H9 (cell line): ENCODE results near the gene KRTAP19-7. TPM values are rescaled to one million over a fixed set of nuclear protein-coding genes. Genes with fewer than 3 reads are reported as not detected.

Experiments
- DNase-seq: peaks from one replicate; pipeline ENCODE4 v3.0.0-alpha.2; 2017
- H2AFZ ChIP-seq: one replicate; pipeline ENCODE4 v1.6.1; 2013; ENCODE audit warnings: mild to moderate bottlenecking, low read length, control low read depth, moderate library complexity
- H2AK5ac ChIP-seq: 2 replicates; pipeline ENCODE4 v1.6.1; 2013; ENCODE audit warnings: low read length, control low read depth, mixed read lengths; ENCODE audit not compliant: insufficient read length
- H2BK120ac ChIP-seq: one replicate; pipeline ENCODE4 v1.6.1; 2013; ENCODE audit warnings: low read depth, mild to moderate bottlenecking, low read length, control low read depth, inconsistent platforms; ENCODE audit not compliant: poor library complexity, severe bottlenecking
- H2BK12ac ChIP-seq: 2 replicates; pipeline ENCODE4 v1.6.1; 2013; ENCODE audit warnings: low read length, control low read depth, mixed read lengths, low read depth; ENCODE audit not compliant: insufficient read length
- H2BK15ac ChIP-seq: 2 replicates; pipeline ENCODE4 v1.6.1; 2013; ENCODE audit warnings: low read depth, low read length, control low read depth
- H2BK20ac ChIP-seq: one replicate; pipeline ENCODE4 v1.6.1; 2013; ENCODE audit warnings: low read depth, mild to moderate bottlenecking, low read length, control low read depth, inconsistent platforms; ENCODE audit not compliant: poor library complexity, severe bottlenecking
- H2BK5ac ChIP-seq: 2 replicates; pipeline ENCODE4 v1.6.1; 2013; ENCODE audit warnings: low read length, control low read depth, mixed read lengths; ENCODE audit not compliant: insufficient read length
- H3K14ac ChIP-seq: 2 replicates; pipeline ENCODE4 v1.6.1; 2013; ENCODE audit warnings: low read length, control low read depth; ENCODE audit not compliant: insufficient read depth
- H3K18ac ChIP-seq: 2 replicates; pipeline ENCODE4 v1.6.1; 2013; ENCODE audit warnings: low read depth, mild to moderate bottlenecking, mixed read lengths, low read length, control low read depth; ENCODE audit not compliant: insufficient read length
- H3K23ac ChIP-seq: 2 replicates; pipeline ENCODE4 v1.6.1; 2013; ENCODE audit warnings: low read length, control low read depth, mixed read lengths, low read depth; ENCODE audit not compliant: insufficient read length
- H3K23me2 ChIP-seq: 2 replicates; pipeline ENCODE4 v1.6.1; 2013; ENCODE audit warnings: low read depth, mild to moderate bottlenecking, mixed read lengths, low read length, control low read depth; ENCODE audit not compliant: insufficient read length, poor library complexity, severe bottlenecking
- H3K27ac ChIP-seq: 2 replicates; pipeline ENCODE4 v1.5.1; 2013; ENCODE audit warnings: low read length, control low read depth, mixed read lengths, low read depth; ENCODE audit not compliant: insufficient read length
- H3K27me3 ChIP-seq: 2 replicates; pipeline ENCODE4 v1.6.1; 2013; ENCODE audit warnings: low read length, control low read depth, inconsistent platforms; ENCODE audit not compliant: insufficient read depth
- H3K4ac ChIP-seq: 2 replicates; pipeline ENCODE4 v1.6.1; 2013; ENCODE audit warnings: low read depth, mild to moderate bottlenecking, control low read depth, inconsistent platforms, low read length, moderate library complexity
- H3K4me1 ChIP-seq: 2 replicates; pipeline ENCODE4 v1.6.1; 2013; ENCODE audit warnings: low read length, control low read depth, inconsistent platforms; ENCODE audit not compliant: insufficient read depth
- H3K4me2 ChIP-seq: 2 replicates; pipeline ENCODE4 v1.6.1; 2013; ENCODE audit warnings: low read length, control low read depth, mixed read lengths; ENCODE audit not compliant: insufficient read length, insufficient read depth
- H3K56ac ChIP-seq: 2 replicates; pipeline ENCODE4 v1.6.1; 2013; ENCODE audit warnings: low read depth, mild to moderate bottlenecking, mixed read lengths, low read length, control low read depth; ENCODE audit not compliant: insufficient read length
- H3K79me1 ChIP-seq: 2 replicates; pipeline ENCODE4 v1.6.1; 2013; ENCODE audit warnings: low read depth, mild to moderate bottlenecking, moderate library complexity, low read length, control low read depth, inconsistent platforms; ENCODE audit not compliant: insufficient read depth, poor library complexity, severe bottlenecking
- H3K79me2 ChIP-seq: 2 replicates; pipeline ENCODE4 v1.6.1; 2013; ENCODE audit warnings: low read length, control low read depth, inconsistent platforms; ENCODE audit not compliant: insufficient read depth
- H3K9ac ChIP-seq: 2 replicates; pipeline ENCODE4 v1.6.1; 2013; ENCODE audit warnings: low read length, control low read depth, mixed read lengths; ENCODE audit not compliant: insufficient read length; ENCODE audit errors: extremely low read depth
- H3K9me3 ChIP-seq: one replicate; pipeline ENCODE4 v1.6.1; 2013; ENCODE audit warnings: low read depth, low read length, inconsistent platforms; ENCODE audit not compliant: control insufficient read depth
- H3T11ph ChIP-seq: one replicate; pipeline ENCODE4 v1.6.1; 2013; ENCODE audit warnings: mild to moderate bottlenecking, low read length, control low read depth, inconsistent platforms
- H4K20me1 ChIP-seq: one replicate; pipeline ENCODE4 v1.6.1; 2013; ENCODE audit not compliant: control insufficient read depth, insufficient read length, insufficient read depth
- H4K5ac ChIP-seq: 2 replicates; pipeline ENCODE4 v1.6.1; 2013; ENCODE audit warnings: low read depth, mild to moderate bottlenecking, mixed read lengths, low read length, control low read depth; ENCODE audit not compliant: insufficient read length
- H4K8ac ChIP-seq: replicated peaks from 2 replicates; pipeline ENCODE4 v1.6.1; 2013; ENCODE audit warnings: low read length, control low read depth, mixed read lengths, low read depth; ENCODE audit not compliant: insufficient read length
- H4K91ac ChIP-seq: 2 replicates; pipeline ENCODE4 v1.6.1; 2013; ENCODE audit warnings: low read depth, mild to moderate bottlenecking, moderate library complexity, mixed read lengths, low read length, control low read depth; ENCODE audit not compliant: insufficient read length
- H3K27ac Mint-ChIP-seq, 3 experiments: 2 replicates in 2 of 3; 3 replicates in 1 of 3; pipeline ENCODE4 v1.8.0; 2020 to 2021; ENCODE audit warnings: mixed read lengths in 3 of 3, mild to moderate bottlenecking in 1 of 3, moderate library complexity in 1 of 3
- H3K27me3 Mint-ChIP-seq: 2 replicates; pipeline ENCODE4 v1.8.0; 2021; ENCODE audit warnings: low read depth, mild to moderate bottlenecking, moderate library complexity, mixed read lengths
- H3K36me3 Mint-ChIP-seq, 3 experiments: 2 replicates in 2 of 3; 3 replicates in 1 of 3; pipeline ENCODE4 v1.8.0; 2020 to 2021; ENCODE audit warnings: low read depth in 3 of 3, mixed read lengths in 3 of 3; ENCODE audit not compliant: insufficient read depth in 1 of 3
- H3K4me1 Mint-ChIP-seq, 2 experiments: 2 replicates each; pipeline ENCODE4 v1.8.0; 2020; ENCODE audit warnings: mixed read lengths in 2 of 2
- H3K4me3 Mint-ChIP-seq, 2 experiments: 2 replicates in 1 of 2; 3 replicates in 1 of 2; pipeline ENCODE4 v1.8.0; 2020 to 2021; ENCODE audit warnings: mild to moderate bottlenecking in 2 of 2, mixed read lengths in 2 of 2, moderate library complexity in 1 of 2
- H3K9me3 Mint-ChIP-seq, 2 experiments: 2 replicates in 1 of 2; 3 replicates in 1 of 2; pipeline ENCODE4 v1.8.0; 2020; ENCODE audit warnings: mild to moderate bottlenecking in 2 of 2, mixed read lengths in 2 of 2, moderate library complexity in 1 of 2
- WGBS: extraction: QIAGEN DNeasy Blood & Tissue Kit; methylation state at CpG from one replicate; pipeline ENCODE4 v1.1.7; 2013; ENCODE audit warnings: missing lambda C conversion rate, low lambda C conversion rate, mixed read lengths; ENCODE audit not compliant: insufficient read length; ENCODE audit errors: extremely low coverage; 5-methylcytosine and 5-hydroxymethylcytosine counted together
- total RNA-seq: library from RNA; stranded (reverse); gene quantifications from 2 replicates; pipeline ENCODE4 v1.2.1, GENCODE V29; 2021
- TF ChIP-seq, protein P1 (sequence below): fragments of 200-600 bp; sonication (generic); conservative IDR thresholded peaks from 3 replicates; pipeline ENCODE4 v1.8.0; 2021; ENCODE audit warnings: antibody characterized with exemption, mild to moderate bottlenecking

KRTAP19-7 gene
- total RNA-seq, 1 experiment from 2014 or later: not detected

- Histone ChIP-seq H2BK5ac (no peak overlapping the region), H3K27ac (no peak overlapping the region), H3T11ph (no peak overlapping the region), H3K9ac (no peak overlapping the region), H3K27me3 (no peaks in the 10 kb centered on the region), H2AK5ac (no peak overlapping the region), H4K91ac (no peak overlapping the region), H4K20me1 (no peaks in the 10 kb centered on the region), H4K5ac (no peak overlapping the region), H3K4me1 (no peaks in the 10 kb centered on the region), H2BK15ac (no peak overlapping the region), H3K14ac (no peak overlapping the region), H3K79me1 (no peaks in the 10 kb centered on the region), H3K9me3 (no peaks in the 10 kb centered on the region), H2BK20ac (no peak overlapping the region), H3K4me2 (no peak overlapping the region), H4K8ac (no peak overlapping the region), H2BK120ac (no peak overlapping the region), H2AFZ (no peak overlapping the region), H3K23ac (no peak overlapping the region), H3K79me2 (no peaks in the 10 kb centered on the region), H3K18ac (no peak overlapping the region), H3K4ac (no peak overlapping the region), H2BK12ac (no peak overlapping the region), H3K56ac (no peak overlapping the region), H3K23me2 (no peaks in the 10 kb centered on the region)
- no peak overlapping the region for H3K27ac Mint-ChIP-seq
- WGBS: no CpG with 5 or more reads among the region's 2 CpGs
- H3K4me1 Mint-ChIP-seq: no peaks in the 10 kb centered on the region
- H3K27me3 Mint-ChIP-seq: no peaks in the 10 kb centered on the region
- H3K9me3 Mint-ChIP-seq: peaks cover 5 to 15% of the 10 kb centered on the region in 2 experiments; a peak in 4 of 5 replicates
- H3K36me3 Mint-ChIP-seq: peaks cover 0 to 7% (median 0%) of the 10 kb centered on the region in 3 experiments; a peak in 2 of 7 replicates
- no peak overlapping the region for H3K4me3 Mint-ChIP-seq
- no peak for DNase-seq
- TF ChIP-seq, protein P1, sequence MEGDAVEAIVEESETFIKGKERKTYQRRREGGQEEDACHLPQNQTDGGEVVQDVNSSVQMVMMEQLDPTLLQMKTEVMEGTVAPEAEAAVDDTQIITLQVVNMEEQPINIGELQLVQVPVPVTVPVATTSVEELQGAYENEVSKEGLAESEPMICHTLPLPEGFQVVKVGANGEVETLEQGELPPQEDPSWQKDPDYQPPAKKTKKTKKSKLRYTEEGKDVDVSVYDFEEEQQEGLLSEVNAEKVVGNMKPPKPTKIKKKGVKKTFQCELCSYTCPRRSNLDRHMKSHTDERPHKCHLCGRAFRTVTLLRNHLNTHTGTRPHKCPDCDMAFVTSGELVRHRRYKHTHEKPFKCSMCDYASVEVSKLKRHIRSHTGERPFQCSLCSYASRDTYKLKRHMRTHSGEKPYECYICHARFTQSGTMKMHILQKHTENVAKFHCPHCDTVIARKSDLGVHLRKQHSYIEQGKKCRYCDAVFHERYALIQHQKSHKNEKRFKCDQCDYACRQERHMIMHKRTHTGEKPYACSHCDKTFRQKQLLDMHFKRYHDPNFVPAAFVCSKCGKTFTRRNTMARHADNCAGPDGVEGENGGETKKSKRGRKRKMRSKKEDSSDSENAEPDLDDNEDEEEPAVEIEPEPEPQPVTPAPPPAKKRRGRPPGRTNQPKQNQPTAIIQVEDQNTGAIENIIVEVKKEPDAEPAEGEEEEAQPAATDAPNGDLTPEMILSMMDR: no peak
Measured at GRCh38 chr21:30563630-30564029, 2.5 kb upstream of the KRTAP19-7 start.
